Left forelimb (tissue), 1 donor: ENCODE results near the gene ARHGEF18.
"Not testable (repeated sequence)": the region's sequence is repeated elsewhere in the genome, so short reads cannot be mapped to it uniquely, and the experiment has no call there.

Experiments
- DNase-seq: peaks from one replicate; pipeline ENCODE4 v3.0.0-alpha.2; 2018; ENCODE audit warnings: low spot score

ARHGEF18 gene

DNA sequence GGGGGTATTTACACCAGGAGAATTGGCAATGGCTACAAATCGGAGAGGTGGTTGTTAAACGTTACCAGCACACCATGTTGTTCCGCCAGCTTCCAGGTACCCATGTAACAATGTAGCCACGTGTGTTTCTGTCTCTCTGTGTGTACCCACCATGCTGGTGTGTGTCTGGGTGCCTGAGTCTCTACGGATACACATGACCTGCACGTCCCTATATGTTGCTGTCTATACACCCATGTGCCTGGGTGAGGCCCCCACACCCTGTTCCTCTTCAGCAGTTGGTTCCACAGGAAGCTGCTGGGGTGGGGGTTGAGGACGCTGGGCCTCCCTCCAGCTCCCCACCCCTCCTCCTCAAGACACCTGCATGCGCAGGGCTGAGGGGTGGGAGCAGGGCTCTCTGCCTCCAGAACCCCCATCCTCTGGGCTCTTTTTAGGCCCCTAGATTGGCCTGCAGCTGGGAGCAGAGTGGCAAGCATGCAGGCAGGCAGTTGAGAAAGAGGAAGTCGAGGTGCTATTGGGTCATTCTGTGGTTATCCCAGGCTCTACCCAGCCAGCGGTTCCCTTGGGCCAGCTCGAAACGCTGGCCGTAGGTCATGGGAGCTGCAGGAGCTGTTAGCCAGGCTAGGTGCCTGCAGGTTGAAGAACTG, at the start of gene ARHGEF18:
Gene ARHGEF18 (plus strand): TSS at position 351 of the 644 bp plus-strand sequence. CDS start 13,954 bp downstream, outside the sequence.
- no peak for DNase-seq

DNA sequence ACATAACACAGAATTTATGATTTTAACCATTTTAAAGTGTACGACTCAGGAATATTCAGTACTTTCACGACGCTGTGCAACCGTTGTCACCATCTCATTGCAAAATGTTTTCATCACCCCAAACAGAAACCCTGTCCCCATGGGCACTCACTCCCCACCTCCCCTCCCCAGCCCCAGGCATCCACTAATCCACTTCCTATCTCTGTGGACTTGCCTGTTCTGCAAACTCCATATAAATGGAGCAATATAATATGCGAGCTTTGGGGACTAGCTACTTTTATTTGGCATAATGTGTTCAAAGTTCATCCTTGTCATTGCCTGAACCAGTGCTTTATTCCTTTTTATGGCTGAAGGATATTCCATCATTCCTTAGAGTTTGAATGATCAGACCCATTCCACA, 47.2 kb upstream of the ARHGEF18 start:
- no peak for DNase-seq

DNA sequence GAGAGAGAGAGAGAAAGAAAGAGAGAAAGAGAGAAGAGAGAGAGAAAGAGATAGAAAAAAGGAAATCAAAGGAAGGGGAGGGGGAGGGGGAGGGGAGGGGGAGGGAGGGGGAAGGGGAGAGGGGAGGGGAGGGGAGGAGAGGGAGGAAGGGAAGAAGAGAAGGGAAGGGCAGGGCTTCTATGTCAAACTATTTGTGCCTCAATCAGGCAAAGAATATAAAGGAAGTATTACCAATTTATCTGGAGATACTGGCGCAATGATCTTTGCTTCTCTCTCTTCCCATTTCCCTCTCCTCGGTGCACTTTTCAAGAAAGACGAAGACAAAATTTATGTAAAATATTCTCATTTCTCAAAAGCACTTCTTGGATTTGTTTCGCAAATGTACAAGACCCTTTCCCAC, 45.3 kb upstream of the ARHGEF18 start:
- no peak for DNase-seq

DNA sequence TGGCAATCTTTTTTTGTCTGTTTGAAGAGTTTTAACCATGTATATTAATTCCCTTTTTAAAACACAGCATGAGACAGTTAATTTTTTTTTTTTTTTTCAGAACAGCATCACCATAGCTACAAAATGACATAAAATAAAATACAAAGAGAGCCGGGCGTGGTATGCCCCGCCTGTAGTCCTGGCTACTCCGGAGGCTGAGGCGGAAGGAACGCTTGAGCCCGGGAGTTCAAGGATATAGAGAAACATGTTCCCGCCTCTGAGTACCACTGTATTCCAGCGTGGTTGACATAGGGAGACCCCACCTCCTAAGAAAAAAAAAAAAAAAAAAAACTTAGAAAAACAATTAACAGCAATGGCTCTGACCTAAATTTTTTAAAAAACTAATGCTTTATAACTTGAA, 44.5 kb upstream of the ARHGEF18 start:
- DNase-seq, result no peak

DNA sequence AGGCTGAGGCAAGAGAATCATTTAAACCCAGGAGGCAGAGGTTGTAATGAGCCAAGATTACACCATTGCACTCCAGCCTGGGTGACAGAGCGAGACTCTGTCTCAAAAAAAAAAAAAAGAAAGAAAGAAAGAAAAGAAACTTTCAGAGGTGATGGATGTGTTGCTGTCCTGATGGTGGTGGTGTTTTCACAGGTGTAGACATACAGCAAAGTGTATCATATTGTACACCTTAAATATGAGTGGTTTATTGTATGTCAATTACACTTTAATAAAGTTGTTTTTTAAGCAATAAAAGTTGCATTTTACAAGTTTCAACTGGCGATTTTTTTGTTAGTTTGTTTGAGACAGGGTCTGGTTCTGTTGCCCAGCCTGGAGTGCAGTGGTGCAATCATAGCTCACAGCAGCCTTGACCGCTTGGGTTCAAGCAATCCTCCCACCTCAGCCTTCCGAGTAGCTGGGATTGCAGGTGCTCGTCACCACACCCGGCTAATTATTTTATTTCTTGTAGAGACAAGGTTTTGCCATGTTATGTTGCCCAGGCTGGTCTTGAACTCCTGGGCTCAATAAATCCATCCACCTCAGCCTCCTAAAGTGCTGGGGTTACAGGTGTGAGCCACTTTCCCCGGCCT, 41.0 kb upstream of the ARHGEF18 start:
- no peak for DNase-seq

DNA sequence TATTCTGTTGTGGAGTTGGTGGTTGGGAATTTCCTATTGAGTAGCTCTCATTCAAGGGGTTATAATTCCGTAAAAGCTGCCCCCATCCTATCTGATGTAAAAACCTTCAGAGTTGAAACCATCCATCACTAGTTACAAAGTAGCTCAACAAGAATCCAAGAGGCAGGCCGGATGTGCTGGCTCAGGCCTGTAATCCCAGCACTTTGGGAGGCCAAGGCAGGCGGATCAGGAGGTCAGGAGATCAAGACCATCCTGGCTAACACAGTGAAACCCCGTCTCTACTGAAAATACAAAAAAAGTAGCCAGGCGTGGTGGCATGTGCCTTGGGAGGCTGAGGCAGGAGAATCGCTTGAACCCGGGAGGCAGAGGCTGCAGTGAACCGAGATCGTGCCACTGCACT, 40.4 kb upstream of the ARHGEF18 start:
- not testable (repeated sequence) for DNase-seq

GRCh38 chr19:7311911-7312310, 36.8 kb upstream of the ARHGEF18 start:
- DNase-seq, result no peak

DNA sequence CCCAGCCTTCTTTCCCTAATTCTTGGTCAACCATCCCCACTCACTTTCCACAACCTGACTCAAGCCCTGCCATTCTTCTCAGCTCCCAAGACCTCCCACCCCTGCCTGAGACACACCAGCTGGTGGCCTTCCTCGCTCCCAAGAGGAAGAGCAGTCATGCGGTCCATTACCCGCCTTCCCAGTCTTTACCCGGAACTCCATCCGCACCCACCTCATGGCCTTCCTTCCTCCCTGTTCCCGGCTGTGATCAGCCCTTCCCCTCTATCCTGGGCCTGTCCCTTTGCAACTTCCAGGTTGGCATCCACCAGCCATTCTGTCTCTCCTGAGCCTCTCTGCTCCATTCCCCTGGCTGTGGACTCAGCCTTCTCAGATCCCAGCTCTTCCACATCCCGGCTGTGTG, 35.9 kb upstream of the ARHGEF18 start:
- DNase-seq, result no peak

- DNase-seq, result no peak
Measured at GRCh38 chr19:7318176-7318575, 30.6 kb upstream of the ARHGEF18 start.

DNA sequence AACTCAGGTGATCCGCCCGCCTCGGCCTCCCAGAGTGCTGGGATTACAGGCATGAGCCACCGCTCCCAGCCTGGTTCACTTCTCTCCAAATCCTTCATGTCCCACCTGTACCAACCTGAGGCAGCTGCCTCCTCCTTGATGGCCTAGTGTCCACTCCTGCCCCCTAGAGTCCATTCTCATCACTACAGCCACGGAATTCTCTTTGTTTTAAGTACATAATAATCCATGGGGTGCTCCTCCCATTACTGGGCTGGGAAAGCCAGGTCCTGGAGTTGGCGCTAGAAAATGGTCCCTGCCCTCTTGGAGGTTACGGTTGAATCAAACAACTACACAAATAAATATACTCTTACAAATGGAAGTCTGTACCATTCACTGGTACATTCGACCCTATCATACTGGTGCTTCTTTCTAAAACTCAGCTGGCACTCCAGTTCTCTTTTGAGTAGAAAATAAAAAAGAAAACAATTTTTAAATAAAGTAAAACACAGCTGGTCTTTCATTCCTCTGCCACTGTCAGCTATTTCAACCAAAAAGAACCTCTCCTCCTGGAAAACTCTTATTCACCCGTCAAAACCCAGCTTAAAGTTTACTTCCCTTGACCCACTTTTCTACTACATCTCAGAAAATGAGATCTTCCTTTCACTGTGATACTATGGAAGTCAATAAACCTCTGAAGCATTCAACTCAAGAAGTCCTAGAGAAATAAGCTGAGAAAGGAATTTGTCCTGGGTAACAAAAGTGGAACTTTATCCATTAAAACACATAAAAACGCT, 22.4 kb upstream of the ARHGEF18 start:
- DNase-seq, result no peak

- no peak for DNase-seq
Measured at GRCh38 chr19:7327802-7328201, 20.9 kb upstream of the ARHGEF18 start.

GRCh38 chr19:7328647-7329046, 20.1 kb upstream of the ARHGEF18 start:
- no peak for DNase-seq

GRCh38 chr19:7331446-7331845, 17.3 kb upstream of the ARHGEF18 start:
- no peak for DNase-seq

- no peak for DNase-seq
Measured at GRCh38 chr19:7333198-7334118, 15.3 kb upstream of the ARHGEF18 start.

DNA sequence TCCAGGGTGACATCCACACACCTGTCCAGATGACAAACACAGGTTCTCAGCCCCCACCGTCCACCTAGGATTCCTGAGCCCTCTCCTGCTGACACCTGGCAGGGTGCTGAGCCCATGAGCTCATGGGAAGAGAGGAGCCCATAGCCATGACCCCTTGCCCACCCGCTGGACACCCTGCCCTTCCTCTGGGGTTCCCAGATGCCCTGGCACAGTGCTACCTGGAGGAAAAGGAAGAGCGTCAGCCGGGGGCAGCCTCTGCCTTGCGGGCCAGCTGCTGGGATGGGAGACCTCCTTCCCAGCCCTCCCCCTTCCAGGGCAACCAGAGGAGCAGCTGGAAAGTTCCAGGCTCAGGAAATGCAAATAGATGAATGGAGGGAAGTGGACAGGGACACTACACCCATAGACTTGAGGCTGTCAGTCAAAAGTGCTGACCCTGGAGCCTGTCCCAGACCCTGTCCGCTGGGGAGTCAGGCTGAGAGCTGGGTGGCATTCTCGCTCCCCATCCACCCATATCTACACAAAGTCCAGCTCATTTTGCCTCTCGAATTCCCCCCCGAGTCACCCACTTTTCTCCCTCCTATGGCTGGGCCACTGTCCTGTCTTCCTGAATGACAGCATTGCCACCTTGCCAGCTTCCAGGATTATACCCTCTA, 12.3 kb upstream of the ARHGEF18 start:
- no peak for DNase-seq

DNA sequence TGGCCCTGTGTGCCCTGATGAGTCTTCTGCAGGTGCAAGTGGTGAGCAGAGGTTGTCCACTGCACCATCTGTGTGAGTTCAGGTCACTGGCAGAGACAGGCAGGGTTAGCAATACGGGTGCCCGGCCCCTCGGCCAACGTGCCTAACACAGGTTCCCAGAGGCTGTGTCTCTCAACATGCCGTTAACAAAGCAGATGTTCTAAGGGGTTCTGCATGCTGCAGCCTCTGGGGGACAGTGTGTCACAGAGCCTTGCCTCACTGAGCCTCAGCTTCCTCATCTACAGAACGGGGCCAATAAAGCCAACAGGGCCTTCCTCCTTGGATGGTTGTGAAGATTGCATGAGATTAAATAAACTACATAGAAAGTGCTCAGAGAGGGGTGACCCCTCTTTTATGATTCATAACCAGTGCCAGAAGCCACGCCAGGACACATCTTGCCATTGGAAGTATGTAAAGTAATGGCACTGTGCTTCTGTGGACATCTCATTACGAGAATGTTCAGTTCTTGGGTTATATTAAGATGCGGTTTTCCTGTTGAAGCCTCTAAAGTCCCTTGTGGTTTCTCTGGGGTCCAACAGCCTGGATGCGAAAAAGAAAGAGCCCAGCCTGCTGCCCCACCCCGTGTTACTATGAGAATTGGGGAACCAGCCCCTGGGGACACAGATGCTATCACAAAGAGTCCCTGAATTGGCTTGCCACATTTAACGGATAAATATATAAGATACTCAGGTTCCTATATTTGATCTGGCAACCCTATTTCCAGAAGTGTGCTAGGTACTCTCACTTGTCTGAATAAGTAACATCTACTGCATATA, 11.2 kb upstream of the ARHGEF18 start:
- DNase-seq, result no peak

DNA sequence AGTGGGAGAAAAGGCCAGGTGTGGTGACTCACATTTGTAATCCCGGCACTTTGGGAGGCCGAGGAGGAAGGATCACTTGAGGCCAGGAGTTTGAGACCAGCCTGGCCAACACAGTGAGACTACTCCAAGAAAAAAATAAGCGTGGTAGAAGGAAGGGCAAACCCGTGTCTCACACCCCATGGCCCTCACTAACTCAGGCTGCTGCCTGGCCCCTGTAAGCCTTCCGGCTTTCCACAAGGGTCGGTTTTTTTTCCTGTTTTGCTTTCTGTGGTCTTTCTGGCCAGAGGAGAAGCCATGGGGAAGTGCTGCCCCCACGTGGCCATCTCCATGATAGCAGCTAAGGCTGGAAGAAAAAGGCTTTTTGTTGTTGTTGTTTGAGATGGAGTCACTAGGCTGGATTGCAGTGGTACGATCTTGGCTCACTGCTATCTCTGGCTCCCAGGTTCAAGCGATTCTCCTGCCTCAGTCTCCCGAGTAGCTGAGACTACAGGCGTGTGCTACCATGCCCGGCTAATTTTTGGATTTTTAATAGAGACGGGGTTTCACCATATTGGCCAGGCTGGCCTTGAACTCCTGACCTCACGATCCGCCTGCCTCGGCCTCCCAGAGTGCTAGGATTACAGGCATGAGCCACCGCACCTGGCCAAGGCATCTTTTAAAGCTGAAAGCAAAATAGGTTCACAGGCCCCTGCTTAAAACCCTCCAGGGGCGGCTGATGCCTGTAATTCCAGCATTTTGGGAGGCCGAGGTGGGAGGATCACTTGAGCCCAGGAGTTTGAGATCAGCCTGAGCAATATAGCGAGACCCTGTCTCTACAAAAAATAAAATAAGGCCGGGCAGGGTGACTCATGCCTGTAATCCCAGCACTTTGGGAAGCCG, 7.5 kb upstream of the ARHGEF18 start:
- DNase-seq, result peak; percentile 89

DNA sequence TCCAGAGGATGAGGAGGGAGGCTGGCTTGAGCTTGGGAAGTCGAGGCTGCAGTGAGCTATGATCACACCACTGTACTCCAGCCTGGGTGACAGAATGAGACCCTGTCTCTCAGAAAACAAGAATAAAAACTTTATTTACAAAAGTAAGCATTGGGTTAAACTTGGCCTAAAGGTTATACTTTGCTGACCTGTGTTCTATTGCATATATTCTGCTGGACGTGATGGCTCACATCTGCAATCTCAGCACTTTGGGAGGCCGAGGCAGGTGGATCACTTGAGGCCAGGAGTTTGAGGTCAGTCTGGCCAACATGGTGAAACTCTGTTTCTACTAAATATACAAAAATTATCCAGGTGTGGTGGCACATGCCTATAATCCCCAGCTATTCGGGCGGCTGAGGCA, 6.6 kb upstream of the ARHGEF18 start:
- no peak for DNase-seq

- DNase-seq, result no peak
Measured at GRCh38 chr19:7346488-7346971, 2.2 kb upstream of the ARHGEF18 start.

DNA sequence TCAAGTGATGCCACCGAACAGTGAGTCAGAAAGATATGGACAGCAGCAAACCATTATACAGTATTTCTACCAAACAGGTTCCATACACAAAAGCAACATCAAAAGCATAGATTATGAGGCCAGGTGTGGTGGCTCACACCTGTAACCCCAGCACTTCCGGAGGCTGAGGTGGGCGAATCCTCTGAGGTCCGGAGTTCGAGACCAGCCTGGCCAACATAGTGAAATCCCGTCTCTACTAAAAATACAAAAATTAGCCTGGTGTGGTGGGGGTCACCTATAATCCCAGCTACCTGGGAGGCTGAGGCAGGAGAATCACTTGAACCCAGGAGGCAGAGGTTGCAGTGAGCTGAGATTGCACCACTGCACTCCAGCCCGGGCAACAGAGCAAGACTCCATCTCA, 1.7 kb upstream of the ARHGEF18 start:
- DNase-seq, result not testable (repeated sequence)
